HG03439 (cell line): Measurements from ENCODE around the gene ELOA2.
"Not testable (repeated sequence)": the region's sequence is repeated elsewhere in the genome, so short reads cannot be mapped to it uniquely, and the experiment has no call there.

ENCODE experiments used
- ATAC-seq: cut with Tn5 transposase; IDR thresholded peaks from one replicate; pipeline ENCODE4 v1.9.1; 2021; ENCODE audit warnings: mild to moderate bottlenecking, moderate library complexity; ENCODE audit not compliant: unreplicated experiment

ELOA2 gene

GRCh38 chr18:47022821-47023220, 12.6 kb downstream of the ELOA2 start:
- ATAC-seq, result not testable (repeated sequence)

- not testable (repeated sequence) for ATAC-seq
These were observed 14.7 kb downstream of the ELOA2 start for GRCh38 chr18:47020757-47021156.

- not testable (repeated sequence) for ATAC-seq
These were observed 15.6 kb downstream of the ELOA2 start for GRCh38 chr18:47019870-47020269.
